Smooth muscle cell (in vitro differentiated cells): ENCODE results near the gene PTCSC3. TPM values are rescaled to one million over a fixed set of nuclear protein-coding genes. Genes with fewer than 3 reads are reported as not detected.

Experiments
- DNase-seq: peaks from one replicate; lab custom pipeline; 2025; ENCODE audit not compliant: unreplicated experiment; lab: John Stamatoyannopoulos, UW
- H2AFZ ChIP-seq: fragments of 200-600 bp; sonication (generic); 2 replicates; pipeline ENCODE4 v1.6.0; 2016; ENCODE audit warnings: antibody characterized with exemption, low read depth, mild to moderate bottlenecking
- H3F3A ChIP-seq: fragments of 200-600 bp; sonication (generic); 2 replicates; pipeline ENCODE4 v1.6.0; 2017; ENCODE audit warnings: antibody characterized with exemption, low read depth
- H3K27ac ChIP-seq: fragments of 200-600 bp; sonication (generic); 2 replicates; pipeline ENCODE4 v1.5.1; 2016; ENCODE audit warnings: low read depth, mild to moderate bottlenecking
- H3K27me3 ChIP-seq: fragments of 200-600 bp; sonication (generic); 2 replicates; pipeline ENCODE4 v1.6.1; 2016; ENCODE audit warnings: low read depth, mild to moderate bottlenecking
- H3K36me3 ChIP-seq: fragments of 200-600 bp; sonication (generic); 2 replicates; pipeline ENCODE4 v1.5.1; 2016; ENCODE audit warnings: low read depth
- H3K4me1 ChIP-seq: fragments of 200-600 bp; sonication (generic); 2 replicates; pipeline ENCODE4 v1.5.1; 2016; ENCODE audit warnings: low read depth
- H3K4me2 ChIP-seq: fragments of 200-600 bp; sonication (generic); 2 replicates; pipeline ENCODE4 v1.6.0; 2016; ENCODE audit warnings: mild to moderate bottlenecking
- H3K4me3 ChIP-seq: fragments of 200-600 bp; sonication (generic); 2 replicates; pipeline ENCODE4 v1.5.1; 2016; ENCODE audit warnings: mild to moderate bottlenecking
- H3K79me2 ChIP-seq: fragments of 200-600 bp; sonication (generic); 2 replicates; pipeline ENCODE4 v1.6.0; 2016; ENCODE audit warnings: low read depth, mild to moderate bottlenecking
- H3K9ac ChIP-seq: fragments of 200-600 bp; sonication (generic); 2 replicates; pipeline ENCODE4 v1.6.0; 2016; ENCODE audit warnings: low read depth
- H3K9me3 ChIP-seq: fragments of 200-600 bp; sonication (generic); replicated peaks from 2 replicates; pipeline ENCODE4 v1.5.1; 2016; ENCODE audit warnings: low read depth
- H4K20me1 ChIP-seq: fragments of 200-600 bp; sonication (generic); 2 replicates; pipeline ENCODE4 v1.6.0; 2016; ENCODE audit warnings: low read depth
- CTCF ChIP-seq: fragments of 200-600 bp; sonication (generic); IDR thresholded peaks from 2 replicates; pipeline ENCODE4 v1.5.1; 2017; ENCODE audit warnings: borderline replicate concordance, mild to moderate bottlenecking, antibody characterized with exemption; ENCODE audit not compliant: insufficient read depth, poor library complexity, severe bottlenecking
- WGBS: methylation state at CpG from one replicate; pipeline ENCODE4 v1.1.7; 2016; ENCODE audit warnings: low lambda C conversion rate; 5-methylcytosine and 5-hydroxymethylcytosine counted together
- polyA plus RNA-seq: library from polyadenylated mRNA; unstranded; fragments of >200 nt; fragmentation: Nextera tagmentation; extraction: Ambion mirVana; gene quantifications from 2 replicates; pipeline ENCODE4 v1.2.1, GENCODE V29; 2016
- total RNA-seq: library from RNA; depleted of rRNA; stranded (reverse); fragments of >200 nt; gene quantifications from 2 replicates; pipeline ENCODE4 v1.2.3, GENCODE V29; 2014

Gene PTCSC3
- total and polyA plus RNA-seq, 2 experiments from 2014 or later: not detected

DNA sequence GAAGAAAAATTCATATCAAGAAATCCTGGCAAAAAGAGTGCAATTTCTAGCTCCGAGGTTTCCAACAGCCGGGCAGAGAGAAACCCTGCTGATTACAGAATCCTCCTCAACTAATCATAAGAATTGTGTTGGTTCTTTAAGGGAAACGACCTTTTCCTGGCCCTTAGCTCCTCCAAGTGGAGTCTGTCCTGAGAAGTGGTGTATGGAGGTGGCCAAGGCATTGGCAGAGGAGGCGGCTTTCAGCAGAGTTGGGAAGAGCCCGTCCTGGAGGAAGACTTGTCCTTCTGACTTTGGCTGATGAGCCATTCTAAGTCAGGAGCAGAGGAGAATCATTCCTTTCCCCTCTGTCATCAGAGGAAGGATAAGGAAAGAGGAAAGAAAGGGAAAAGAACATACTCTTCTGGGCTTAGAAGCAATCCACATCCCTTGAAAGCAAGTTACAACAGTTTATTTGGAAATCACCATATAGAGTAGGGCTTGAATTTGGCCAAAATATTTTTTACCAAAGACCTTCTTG is 46.5 kb upstream of the PTCSC3 start:
- 62% methylated on average over 5 of the region's 5 CpGs for WGBS

DNA sequence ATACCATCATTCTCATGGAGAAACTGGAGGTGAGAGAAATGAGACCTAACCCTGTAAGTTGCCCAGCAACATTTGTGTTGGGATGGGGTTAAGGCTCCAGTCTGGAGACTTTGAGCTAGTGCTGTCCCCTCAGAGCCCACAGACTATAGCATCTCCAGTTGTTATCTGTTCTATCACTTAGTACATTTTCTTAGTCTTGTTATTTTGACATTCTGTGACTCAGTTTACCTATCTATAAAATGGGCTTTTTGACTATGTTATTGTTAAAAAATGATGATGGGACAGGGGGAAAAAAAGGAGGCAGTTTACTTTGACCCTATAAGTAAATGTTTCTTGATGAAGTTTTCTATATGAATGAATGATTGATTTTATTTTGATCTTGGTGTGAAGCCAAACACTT is 45.8 kb upstream of the PTCSC3 start:
- H3K4me1 ChIP-seq: peaks cover 44% of the 10 kb centered on the region
- no peak overlapping the region for H2AFZ ChIP-seq
- H3K36me3 ChIP-seq: no peaks in the 10 kb centered on the region
- H3K9ac ChIP-seq: no peak overlapping the region
- no peaks in the 10 kb centered on the region for H4K20me1 ChIP-seq
- H3K27me3 ChIP-seq: peaks cover 6% of the 10 kb centered on the region
- no peak overlapping the region for H3K4me3 ChIP-seq
- H3K9me3 ChIP-seq: no peaks in the 10 kb centered on the region
- DNase-seq: no peak
- H3K79me2 ChIP-seq: no peaks in the 10 kb centered on the region
- H3K27ac ChIP-seq: no peak overlapping the region
- no peak for TF ChIP-seq CTCF
- no peak overlapping the region for H3K4me2 ChIP-seq
- no peaks in the 10 kb centered on the region for H3F3A ChIP-seq

More for the DNA sequence above, 46.5 kb upstream of the PTCSC3 start:
- no peak for TF ChIP-seq CTCF
- Histone ChIP-seq H3K27me3 (no peaks in the 10 kb centered on the region), H3K27ac (no peak overlapping the region), H3K9ac (no peak overlapping the region), H3K4me2 (no peak overlapping the region), H3K36me3 (no peaks in the 10 kb centered on the region), H4K20me1 (no peaks in the 10 kb centered on the region), H3K9me3 (no peaks in the 10 kb centered on the region), H3K4me3 (no peak overlapping the region), H3F3A (no peaks in the 10 kb centered on the region), H3K4me1 (peaks cover 37% of the 10 kb centered on the region), H3K79me2 (no peaks in the 10 kb centered on the region), H2AFZ (peak overlapping the region; percentile 5)
- no peak for DNase-seq

DNA sequence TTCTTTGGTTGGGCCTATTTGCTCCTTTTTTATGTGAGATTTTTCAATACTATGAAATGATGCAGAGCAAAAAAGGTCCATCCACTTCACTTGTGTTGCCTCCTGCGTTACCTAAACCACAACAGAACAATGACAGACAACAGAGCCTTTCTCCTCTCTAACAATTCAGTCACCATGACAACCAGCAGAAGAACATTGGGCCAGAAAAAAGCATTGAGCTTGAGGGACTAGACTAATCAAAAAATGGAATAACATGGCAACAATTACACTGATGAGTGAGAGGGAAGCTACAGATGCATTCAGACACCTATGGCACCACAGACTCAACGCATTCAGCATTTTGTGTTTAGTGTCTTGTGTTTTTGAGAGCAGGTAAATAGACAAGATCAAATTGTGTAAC is 44.6 kb upstream of the PTCSC3 start:
- H3K4me1 ChIP-seq: peaks cover 49% of the 10 kb centered on the region
- H3K27ac ChIP-seq: no peak overlapping the region
- no peak for TF ChIP-seq CTCF
- H3K36me3 ChIP-seq: no peaks in the 10 kb centered on the region
- no peak overlapping the region for H2AFZ ChIP-seq
- H4K20me1 ChIP-seq: no peaks in the 10 kb centered on the region
- H3K9ac ChIP-seq: no peak overlapping the region
- peaks cover 11% of the 10 kb centered on the region for H3K27me3 ChIP-seq
- H3K4me2 ChIP-seq: no peak overlapping the region
- no peaks in the 10 kb centered on the region for H3K79me2 ChIP-seq
- no peak overlapping the region for H3K4me3 ChIP-seq
- 67% methylated on average over 2 of the region's 2 CpGs for WGBS
- no peaks in the 10 kb centered on the region for H3K9me3 ChIP-seq
- H3F3A ChIP-seq: no peaks in the 10 kb centered on the region
- DNase-seq: no peak

- no peaks in the 10 kb centered on the region for H3K36me3 ChIP-seq
- no peaks in the 10 kb centered on the region for H3K9me3 ChIP-seq
- H3K27ac ChIP-seq: no peak overlapping the region
- H3K4me1 ChIP-seq: peaks cover 64% of the 10 kb centered on the region
- H3K9ac ChIP-seq: no peak overlapping the region
- peaks cover 19% of the 10 kb centered on the region for H3K27me3 ChIP-seq
- H3K4me3 ChIP-seq: no peak overlapping the region
- no peak for DNase-seq
- no peaks in the 10 kb centered on the region for H3K79me2 ChIP-seq
- no peak overlapping the region for H2AFZ ChIP-seq
- H3K4me2 ChIP-seq: no peak overlapping the region
- H3F3A ChIP-seq: no peaks in the 10 kb centered on the region
- TF ChIP-seq CTCF: no peak
- WGBS: 88% methylated on average over 2 of the region's 2 CpGs
- H4K20me1 ChIP-seq: no peaks in the 10 kb centered on the region
Measured at GRCh38 chr14:36217732-36218131, 41.2 kb upstream of the PTCSC3 start.
